Osteocyte (in vitro differentiated cells): ENCODE measurements around the gene COX8C. TPM values are rescaled to one million over a fixed set of nuclear protein-coding genes. Genes with fewer than 3 reads are reported as not detected.
"Not testable (repeated sequence)": the region's sequence is repeated elsewhere in the genome, so short reads cannot be mapped to it uniquely, and the experiment has no call there.

Experiments used
- DNase-seq: peaks from one replicate; pipeline ENCODE4 v3.0.0; 2021; ENCODE audit warnings: mixed read lengths; ENCODE audit not compliant: unreplicated experiment; ENCODE audit errors: extremely low spot score
- H3K27ac Mint-ChIP-seq: one replicate; pipeline ENCODE4 v1.8.0; 2021; ENCODE audit warnings: mild to moderate bottlenecking, mixed read lengths; ENCODE audit not compliant: unreplicated experiment
- H3K27me3 Mint-ChIP-seq: one replicate; pipeline ENCODE4 v1.8.0; 2021; ENCODE audit warnings: mixed read lengths; ENCODE audit not compliant: unreplicated experiment
- H3K36me3 Mint-ChIP-seq: one replicate; pipeline ENCODE4 v1.8.0; 2021; ENCODE audit warnings: mixed read lengths; ENCODE audit not compliant: unreplicated experiment
- H3K4me1 Mint-ChIP-seq: one replicate; pipeline ENCODE4 v1.8.0; 2021; ENCODE audit warnings: mixed read lengths; ENCODE audit not compliant: unreplicated experiment
- H3K4me3 Mint-ChIP-seq: one replicate; pipeline ENCODE4 v1.8.0; 2021; ENCODE audit warnings: mild to moderate bottlenecking, moderate library complexity, mixed read lengths; ENCODE audit not compliant: unreplicated experiment
- H3K9me3 Mint-ChIP-seq: one replicate; pipeline ENCODE4 v1.8.0; 2021; ENCODE audit warnings: mixed read lengths; ENCODE audit not compliant: unreplicated experiment
- CTCF ChIP-seq: fragments of 200-600 bp; sonication (generic); IDR thresholded peaks from 2 replicates; pipeline ENCODE4 v1.5.0; 2021; ENCODE audit warnings: antibody characterized with exemption, mild to moderate bottlenecking, moderate library complexity
- total RNA-seq: library from RNA; stranded (reverse); gene quantifications from 2 replicates; pipeline ENCODE4 v1.2.1, GENCODE V29; 2021

Gene COX8C
- total RNA-seq, 1 donor from 2014 or later: not detected

DNA sequence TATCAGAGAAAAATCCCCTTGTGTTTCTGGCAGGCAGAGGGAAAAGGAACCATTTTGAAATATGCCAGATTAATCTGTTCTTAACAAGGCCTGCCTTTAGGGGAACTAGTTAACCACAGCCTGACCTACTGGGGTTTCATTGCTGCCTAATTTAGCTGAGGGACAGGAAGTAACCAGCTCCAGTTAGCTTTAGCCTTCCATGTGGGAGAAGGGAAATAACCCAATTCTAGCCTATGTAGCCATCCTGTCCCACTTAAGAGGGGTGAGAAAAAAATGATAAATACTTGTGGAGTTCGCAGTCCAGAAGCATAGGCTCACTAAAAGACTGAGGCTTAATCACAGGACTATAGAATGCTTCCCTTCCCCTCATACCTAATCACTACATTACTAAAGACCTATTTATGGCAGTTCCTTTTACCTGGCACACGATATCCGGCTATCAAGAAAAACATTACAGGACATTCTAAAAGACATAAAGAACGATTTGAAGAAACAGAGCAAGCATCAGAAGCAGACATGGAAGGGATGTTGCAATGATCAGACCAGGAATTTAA is 22.8 kb downstream of the COX8C start:
- Mint-ChIP-seq H3K9me3 (no peaks in the 10 kb centered on the region), H3K36me3 (no peaks in the 10 kb centered on the region), H3K4me3 (no peak overlapping the region), H3K27me3 (peaks cover 4% of the 10 kb centered on the region), H3K27ac (no peak overlapping the region), H3K4me1 (no peaks in the 10 kb centered on the region)
- no peak for DNase-seq
- no peak for TF ChIP-seq CTCF

DNA sequence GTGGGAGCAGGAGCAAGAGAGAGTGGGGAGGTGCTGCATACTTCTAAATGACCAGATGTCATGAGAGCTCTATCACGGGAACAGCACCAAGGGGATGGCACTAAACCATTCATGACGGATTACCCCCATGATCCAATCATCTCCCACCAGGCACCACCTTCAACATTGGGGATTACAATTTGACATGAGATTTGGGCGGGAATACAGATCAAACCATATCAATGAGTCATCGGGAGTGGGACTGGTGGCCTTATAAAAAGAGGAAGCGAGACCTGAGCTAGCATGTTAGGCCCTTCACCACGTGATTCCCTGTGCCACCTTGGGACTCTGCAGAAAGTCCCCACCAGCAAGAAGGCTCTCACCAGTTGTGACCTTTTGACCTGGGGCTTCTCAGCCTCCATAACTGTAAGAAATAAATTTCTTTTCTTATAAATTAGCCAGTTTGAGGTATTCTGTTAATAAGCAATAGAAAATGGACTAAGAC is 28.7 kb downstream of the COX8C start:
- Mint-ChIP-seq H3K4me3 (no peak overlapping the region), H3K9me3 (no peaks in the 10 kb centered on the region), H3K27me3 (peaks cover 3% of the 10 kb centered on the region), H3K27ac (no peak overlapping the region), H3K4me1 (no peaks in the 10 kb centered on the region), H3K36me3 (no peaks in the 10 kb centered on the region)
- DNase-seq: no peak
- no peak for TF ChIP-seq CTCF

GRCh38 chr14:93379831-93380230 is 32.8 kb downstream of the COX8C start:
- no peak for TF ChIP-seq CTCF
- no peaks in the 10 kb centered on the region for H3K27me3 Mint-ChIP-seq
- H3K27ac Mint-ChIP-seq: no peak overlapping the region
- no peak overlapping the region for H3K4me3 Mint-ChIP-seq
- DNase-seq: no peak
- no peaks in the 10 kb centered on the region for H3K36me3 Mint-ChIP-seq
- H3K4me1 Mint-ChIP-seq: no peaks in the 10 kb centered on the region
- no peaks in the 10 kb centered on the region for H3K9me3 Mint-ChIP-seq

- no peak overlapping the region for H3K4me3 Mint-ChIP-seq
- TF ChIP-seq CTCF: no peak
- no peak for DNase-seq
- H3K27ac Mint-ChIP-seq: no peak overlapping the region
- no peaks in the 10 kb centered on the region for H3K4me1 Mint-ChIP-seq
- H3K36me3 Mint-ChIP-seq: no peaks in the 10 kb centered on the region
- no peaks in the 10 kb centered on the region for H3K9me3 Mint-ChIP-seq
- no peaks in the 10 kb centered on the region for H3K27me3 Mint-ChIP-seq
These were observed 34.7 kb downstream of the COX8C start for GRCh38 chr14:93381644-93382043.

DNA sequence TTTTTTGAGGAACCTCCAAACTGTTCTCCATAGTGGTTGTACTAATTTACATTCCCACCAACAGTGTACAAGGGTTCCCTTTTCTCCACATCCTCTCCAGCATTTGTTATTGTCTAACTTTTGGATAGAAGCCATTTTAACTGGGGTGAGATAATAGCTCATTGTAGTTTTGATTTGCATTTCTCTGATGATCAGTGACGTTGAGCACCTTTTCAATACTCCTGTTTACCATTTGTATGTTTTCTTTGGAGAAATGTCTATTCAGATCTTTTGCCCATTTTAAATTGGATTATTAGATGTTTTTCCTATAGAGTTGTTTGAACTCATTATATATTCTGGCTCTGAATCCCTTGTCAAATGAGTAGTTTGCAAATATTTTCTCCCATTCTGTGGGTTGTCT is 37.3 kb downstream of the COX8C start:
- H3K9me3 Mint-ChIP-seq, H3K4me1 Mint-ChIP-seq, H3K36me3 Mint-ChIP-seq, H3K4me3 Mint-ChIP-seq, H3K27ac Mint-ChIP-seq, H3K27me3 Mint-ChIP-seq, DNase-seq: not testable (repeated sequence)

- no peaks in the 10 kb centered on the region for H3K4me1 Mint-ChIP-seq
- no peak overlapping the region for H3K27ac Mint-ChIP-seq
- H3K9me3 Mint-ChIP-seq: peaks cover 6% of the 10 kb centered on the region
- TF ChIP-seq CTCF: no peak
- no peak overlapping the region for H3K4me3 Mint-ChIP-seq
- no peaks in the 10 kb centered on the region for H3K27me3 Mint-ChIP-seq
- H3K36me3 Mint-ChIP-seq: no peaks in the 10 kb centered on the region
- no peak for DNase-seq
These were observed 48.2 kb downstream of the COX8C start for GRCh38 chr14:93395231-93395630.
